Measurements from ENCODE around the gene LYPD6B.

DNA sequence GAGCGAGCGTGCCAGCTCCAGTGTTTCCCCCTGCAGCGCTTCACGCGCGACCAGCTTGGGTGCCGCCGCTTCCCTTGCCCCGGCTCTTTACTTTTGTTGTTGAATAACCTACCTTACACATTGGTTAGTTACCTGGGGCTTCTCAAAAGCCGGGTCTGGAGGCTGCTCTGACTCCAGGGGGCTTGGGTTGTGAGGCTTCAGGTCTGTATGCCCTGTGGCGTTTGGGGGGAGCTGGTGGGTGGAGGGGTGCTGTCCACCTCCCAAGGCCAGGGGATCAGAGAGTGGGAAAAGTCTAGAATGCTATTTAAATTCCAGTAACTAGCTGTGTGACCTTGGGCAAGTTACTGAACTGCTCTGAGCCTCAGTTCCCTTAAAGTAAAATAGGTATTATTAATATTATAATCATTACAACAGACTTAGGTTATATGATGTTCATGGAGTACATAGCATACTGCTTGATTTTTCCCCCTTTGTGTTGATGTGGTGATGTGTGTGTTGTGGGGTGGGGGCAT lies 770 bp downstream of the LYPD6B start:
- TF ChIP-seq, protein P1, sequence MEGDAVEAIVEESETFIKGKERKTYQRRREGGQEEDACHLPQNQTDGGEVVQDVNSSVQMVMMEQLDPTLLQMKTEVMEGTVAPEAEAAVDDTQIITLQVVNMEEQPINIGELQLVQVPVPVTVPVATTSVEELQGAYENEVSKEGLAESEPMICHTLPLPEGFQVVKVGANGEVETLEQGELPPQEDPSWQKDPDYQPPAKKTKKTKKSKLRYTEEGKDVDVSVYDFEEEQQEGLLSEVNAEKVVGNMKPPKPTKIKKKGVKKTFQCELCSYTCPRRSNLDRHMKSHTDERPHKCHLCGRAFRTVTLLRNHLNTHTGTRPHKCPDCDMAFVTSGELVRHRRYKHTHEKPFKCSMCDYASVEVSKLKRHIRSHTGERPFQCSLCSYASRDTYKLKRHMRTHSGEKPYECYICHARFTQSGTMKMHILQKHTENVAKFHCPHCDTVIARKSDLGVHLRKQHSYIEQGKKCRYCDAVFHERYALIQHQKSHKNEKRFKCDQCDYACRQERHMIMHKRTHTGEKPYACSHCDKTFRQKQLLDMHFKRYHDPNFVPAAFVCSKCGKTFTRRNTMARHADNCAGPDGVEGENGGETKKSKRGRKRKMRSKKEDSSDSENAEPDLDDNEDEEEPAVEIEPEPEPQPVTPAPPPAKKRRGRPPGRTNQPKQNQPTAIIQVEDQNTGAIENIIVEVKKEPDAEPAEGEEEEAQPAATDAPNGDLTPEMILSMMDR (IDR thresholded peaks at IDR 0.05; ENCODE audit: low read depth, low read length, missing input control): no peak
- TF ChIP-seq ZBTB33 (IDR thresholded peaks at IDR 0.05) (no peak), RAD21 (IDR thresholded peaks at IDR 0.05) (no peak), YY1 (IDR thresholded peaks at IDR 0.05) (no peak), SP1 (IDR thresholded peaks at IDR 0.05) (no peak), FOXA1 (IDR thresholded peaks at IDR 0.05) (no peak), EGR1 (IDR thresholded peaks at IDR 0.05; ENCODE audit: low read depth in 2 of 2) (no peak), RXRA (IDR thresholded peaks at IDR 0.05) (no peak), TAF1 (conservative IDR thresholded peaks at IDR 0.05) (no peak)
- TF ChIP-seq, protein P2, sequence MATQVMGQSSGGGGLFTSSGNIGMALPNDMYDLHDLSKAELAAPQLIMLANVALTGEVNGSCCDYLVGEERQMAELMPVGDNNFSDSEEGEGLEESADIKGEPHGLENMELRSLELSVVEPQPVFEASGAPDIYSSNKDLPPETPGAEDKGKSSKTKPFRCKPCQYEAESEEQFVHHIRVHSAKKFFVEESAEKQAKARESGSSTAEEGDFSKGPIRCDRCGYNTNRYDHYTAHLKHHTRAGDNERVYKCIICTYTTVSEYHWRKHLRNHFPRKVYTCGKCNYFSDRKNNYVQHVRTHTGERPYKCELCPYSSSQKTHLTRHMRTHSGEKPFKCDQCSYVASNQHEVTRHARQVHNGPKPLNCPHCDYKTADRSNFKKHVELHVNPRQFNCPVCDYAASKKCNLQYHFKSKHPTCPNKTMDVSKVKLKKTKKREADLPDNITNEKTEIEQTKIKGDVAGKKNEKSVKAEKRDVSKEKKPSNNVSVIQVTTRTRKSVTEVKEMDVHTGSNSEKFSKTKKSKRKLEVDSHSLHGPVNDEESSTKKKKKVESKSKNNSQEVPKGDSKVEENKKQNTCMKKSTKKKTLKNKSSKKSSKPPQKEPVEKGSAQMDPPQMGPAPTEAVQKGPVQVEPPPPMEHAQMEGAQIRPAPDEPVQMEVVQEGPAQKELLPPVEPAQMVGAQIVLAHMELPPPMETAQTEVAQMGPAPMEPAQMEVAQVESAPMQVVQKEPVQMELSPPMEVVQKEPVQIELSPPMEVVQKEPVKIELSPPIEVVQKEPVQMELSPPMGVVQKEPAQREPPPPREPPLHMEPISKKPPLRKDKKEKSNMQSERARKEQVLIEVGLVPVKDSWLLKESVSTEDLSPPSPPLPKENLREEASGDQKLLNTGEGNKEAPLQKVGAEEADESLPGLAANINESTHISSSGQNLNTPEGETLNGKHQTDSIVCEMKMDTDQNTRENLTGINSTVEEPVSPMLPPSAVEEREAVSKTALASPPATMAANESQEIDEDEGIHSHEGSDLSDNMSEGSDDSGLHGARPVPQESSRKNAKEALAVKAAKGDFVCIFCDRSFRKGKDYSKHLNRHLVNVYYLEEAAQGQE (IDR thresholded peaks at IDR 0.05): no peak
- TF ChIP-seq, protein P3, sequence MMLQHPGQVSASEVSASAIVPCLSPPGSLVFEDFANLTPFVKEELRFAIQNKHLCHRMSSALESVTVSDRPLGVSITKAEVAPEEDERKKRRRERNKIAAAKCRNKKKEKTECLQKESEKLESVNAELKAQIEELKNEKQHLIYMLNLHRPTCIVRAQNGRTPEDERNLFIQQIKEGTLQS (IDR thresholded peaks at IDR 0.05): no peak
- TF ChIP-seq, protein P4, sequence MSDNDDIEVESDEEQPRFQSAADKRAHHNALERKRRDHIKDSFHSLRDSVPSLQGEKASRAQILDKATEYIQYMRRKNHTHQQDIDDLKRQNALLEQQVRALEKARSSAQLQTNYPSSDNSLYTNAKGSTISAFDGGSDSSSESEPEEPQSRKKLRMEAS (IDR thresholded peaks at IDR 0.05): no peak
